Natural killer cell (primary cell): ENCODE results near the gene CALN1. TPM values are rescaled to one million over a fixed set of nuclear protein-coding genes. Genes with fewer than 3 reads are reported as not detected.

Experiments
- ATAC-seq, 3 donors: fragments of 150-1000 bp in 2 of 3; fragments of 200-7000 bp in 1 of 3; cut with Tn5 transposase; 1 replicate in 1 of 3; 2 replicates in 2 of 3; pipeline ENCODE4 v1.10.0; 2021; ENCODE audit warnings: mild to moderate bottlenecking in 2 of 3, moderate library complexity in 2 of 3
- DNase-seq, 2 donors: peaks; one replicate each; pipeline versions ENCODE4 v3.0.0 to v3.0.0-alpha.2; 2013 to 2021; ENCODE audit warnings: mixed read lengths in 1 of 2
- H3K27ac ChIP-seq: one replicate; pipeline ENCODE4 v1.5.1; 2013; ENCODE audit warnings: mild to moderate bottlenecking, low read length
- H3K27me3 ChIP-seq: one replicate; pipeline ENCODE4 v1.6.1; 2013; ENCODE audit warnings: low read length; ENCODE audit not compliant: control insufficient read depth, insufficient read depth
- H3K36me3 ChIP-seq: one replicate; pipeline ENCODE4 v1.6.1; 2013; ENCODE audit warnings: low read length; ENCODE audit not compliant: control insufficient read depth, insufficient read depth
- H3K4me1 ChIP-seq: one replicate; pipeline ENCODE4 v1.6.1; 2013; ENCODE audit warnings: low read length; ENCODE audit not compliant: control insufficient read depth, insufficient read depth
- H3K4me3 ChIP-seq: one replicate; pipeline ENCODE4 v1.5.1; 2013; ENCODE audit warnings: low read length
- H3K9me3 ChIP-seq: one replicate; pipeline ENCODE4 v1.6.1; 2013; ENCODE audit warnings: low read length; ENCODE audit not compliant: control insufficient read depth, insufficient read depth
- H3K27ac Mint-ChIP-seq, 2 donors: one replicate each; pipeline ENCODE4 v1.8.0; 2022; ENCODE audit warnings: mild to moderate bottlenecking in 2 of 2, mixed read lengths in 2 of 2, moderate library complexity in 1 of 2
- H3K27me3 Mint-ChIP-seq, 2 donors: one replicate each; pipeline ENCODE4 v1.8.0; 2022; ENCODE audit warnings: low read depth in 2 of 2, mixed read lengths in 2 of 2
- H3K36me3 Mint-ChIP-seq: one replicate; pipeline ENCODE4 v1.8.0; 2022; ENCODE audit warnings: mixed read lengths
- H3K4me1 Mint-ChIP-seq, 2 donors: one replicate each; pipeline ENCODE4 v1.8.0; 2022; ENCODE audit warnings: mixed read lengths in 2 of 2
- H3K4me3 Mint-ChIP-seq: one replicate; pipeline ENCODE4 v1.8.0; 2022; ENCODE audit warnings: mild to moderate bottlenecking, moderate library complexity, mixed read lengths
- H3K9me3 Mint-ChIP-seq, 2 donors: one replicate each; pipeline ENCODE4 v1.8.0; 2022; ENCODE audit warnings: mixed read lengths in 2 of 2
- CTCF ChIP-seq: fragments of 200-600 bp; IDR thresholded peaks from one replicate; pipeline ENCODE4 v1.8.0; 2022; ENCODE audit warnings: antibody characterized with exemption
- WGBS: methylation state at CpG from one replicate; pipeline ENCODE4 v1.1.7; 2013; ENCODE audit warnings: missing lambda C conversion rate; ENCODE audit not compliant: insufficient coverage; 5-methylcytosine and 5-hydroxymethylcytosine counted together
- intact Hi-C: fragments of 100-400 bp; cut with micrococcal nuclease; formaldehyde crosslinking; loops from one replicate; pipeline ENCODE4 v1.14.2; 2022
- total RNA-seq, 4 donors: library from RNA; stranded (reverse); fragments of 120-200 nt in 1 of 4; gene quantifications; one replicate each; pipeline versions ENCODE4 v1.2.3 to v1.2.4, GENCODE V29; 2013 to 2022

The CALN1 gene
- total RNA-seq, 3 donors from 2014 or later (not counting 1 experiment from before 2014, with no cell fraction given): 0.18 TPM; not detected in 2

GRCh38 chr7:72441791-72442190 is 29.7 kb upstream of the CALN1 start:
- Histone ChIP-seq H3K9me3 (no peaks in the 10 kb centered on the region), H3K4me3 (no peak overlapping the region), H3K27me3 (no peaks in the 10 kb centered on the region), H3K4me1 (no peaks in the 10 kb centered on the region), H3K27ac (no peak overlapping the region), H3K36me3 (no peaks in the 10 kb centered on the region)
- no peaks in the 10 kb centered on the region for H3K4me1 Mint-ChIP-seq
- no peak for TF ChIP-seq CTCF
- no peaks in the 10 kb centered on the region for H3K9me3 Mint-ChIP-seq
- H3K27ac Mint-ChIP-seq: no peak overlapping the region
- H3K36me3 Mint-ChIP-seq: no peaks in the 10 kb centered on the region
- H3K27me3 Mint-ChIP-seq: peaks cover 11 to 37% of the 10 kb centered on the region in 2 donors
- ATAC-seq (no peak), DNase-seq (no peak)
- intact Hi-C loops: no loop called here
- 87% methylated on average over 8 of the region's 8 CpGs for WGBS
- H3K4me3 Mint-ChIP-seq: no peak overlapping the region

GRCh38 chr7:72438491-72438890 is 26.4 kb upstream of the CALN1 start:
- peaks cover 10 to 26% of the 10 kb centered on the region in 2 donors for H3K27me3 Mint-ChIP-seq
- no peak overlapping the region for H3K27ac Mint-ChIP-seq
- Histone ChIP-seq H3K36me3 (no peaks in the 10 kb centered on the region), H3K27ac (no peak overlapping the region), H3K4me1 (no peaks in the 10 kb centered on the region), H3K27me3 (no peaks in the 10 kb centered on the region), H3K9me3 (no peaks in the 10 kb centered on the region), H3K4me3 (no peak overlapping the region)
- 88% methylated on average over 5 of the region's 7 CpGs for WGBS
- no peaks in the 10 kb centered on the region for H3K36me3 Mint-ChIP-seq
- intact Hi-C loops: no loop called here
- no peak for TF ChIP-seq CTCF
- no peaks in the 10 kb centered on the region for H3K9me3 Mint-ChIP-seq
- ATAC-seq (no peak), DNase-seq (no peak)
- no peak overlapping the region for H3K4me3 Mint-ChIP-seq
- no peaks in the 10 kb centered on the region for H3K4me1 Mint-ChIP-seq

- Histone ChIP-seq H3K9me3 (no peaks in the 10 kb centered on the region), H3K36me3 (no peaks in the 10 kb centered on the region), H3K27ac (no peak overlapping the region), H3K4me1 (no peaks in the 10 kb centered on the region), H3K4me3 (no peak overlapping the region), H3K27me3 (no peaks in the 10 kb centered on the region)
- TF ChIP-seq CTCF: no peak
- no peaks in the 10 kb centered on the region for H3K4me1 Mint-ChIP-seq
- peaks cover 10 to 18% of the 10 kb centered on the region in 2 donors for H3K27me3 Mint-ChIP-seq
- H3K27ac Mint-ChIP-seq: no peak overlapping the region
- DNase-seq (no peak), ATAC-seq (no peak)
- H3K9me3 Mint-ChIP-seq: no peaks in the 10 kb centered on the region
- intact Hi-C loops: no loop called here
- no peaks in the 10 kb centered on the region for H3K36me3 Mint-ChIP-seq
- no peak overlapping the region for H3K4me3 Mint-ChIP-seq
Measured at GRCh38 chr7:72437610-72438009, 25.5 kb upstream of the CALN1 start.

- ATAC-seq: no peak
- H3K4me3 ChIP-seq: no peak overlapping the region
- no peaks in the 10 kb centered on the region for H3K9me3 ChIP-seq
- no peaks in the 10 kb centered on the region for H3K36me3 ChIP-seq
- H3K4me3 Mint-ChIP-seq: no peak overlapping the region
- H3K27me3 Mint-ChIP-seq: peaks cover 10 to 13% of the 10 kb centered on the region in 2 donors
- H3K27ac ChIP-seq: no peak overlapping the region
- 97% methylated on average over 2 of the region's 2 CpGs for WGBS
- no peaks in the 10 kb centered on the region for H3K9me3 Mint-ChIP-seq
- no peak for DNase-seq
- no peaks in the 10 kb centered on the region for H3K4me1 ChIP-seq
- no peaks in the 10 kb centered on the region for H3K36me3 Mint-ChIP-seq
- no peaks in the 10 kb centered on the region for H3K27me3 ChIP-seq
- no peak for TF ChIP-seq CTCF
- intact Hi-C loops: no loop called here
- H3K27ac Mint-ChIP-seq: no peak overlapping the region
- no peaks in the 10 kb centered on the region for H3K4me1 Mint-ChIP-seq
Measured at GRCh38 chr7:72437061-72437585, 25.0 kb upstream of the CALN1 start.
